GM12872 (cell line): ENCODE data around the gene KLHL33.

Experiments used
- CTCF ChIP-seq: IDR thresholded peaks from 3 replicates; pipeline ENCODE4 v1.5.1; 2011; ENCODE audit warnings: low read depth, mild to moderate bottlenecking, low read length, moderate library complexity; ENCODE audit not compliant: insufficient read depth

KLHL33 gene

GRCh38 chr14:20435582-20436362 is at the start of gene KLHL33:
Gene KLHL33 (minus strand): TSS chr14:20436166. CDS start chr14:20435811, 355 bp downstream.
- TF ChIP-seq CTCF = no peak

- no peak for TF ChIP-seq CTCF
These were observed 46.4 kb upstream of the KLHL33 start for GRCh38 chr14:20482382-20482781.

- no peak for TF ChIP-seq CTCF
These were observed 42.9 kb upstream of the KLHL33 start for GRCh38 chr14:20478894-20479293.

GRCh38 chr14:20477211-20477876 is 41.4 kb upstream of the KLHL33 start:
- TF ChIP-seq CTCF = no peak

- TF ChIP-seq CTCF = no peak
These were observed 40.8 kb upstream of the KLHL33 start for GRCh38 chr14:20476776-20477175.

GRCh38 chr14:20472536-20473169 is 36.7 kb upstream of the KLHL33 start:
- TF ChIP-seq CTCF = no peak

GRCh38 chr14:20470603-20470901 is 34.6 kb upstream of the KLHL33 start:
- no peak for TF ChIP-seq CTCF
